ENCODE data around the gene GUCY2F.

DNA sequence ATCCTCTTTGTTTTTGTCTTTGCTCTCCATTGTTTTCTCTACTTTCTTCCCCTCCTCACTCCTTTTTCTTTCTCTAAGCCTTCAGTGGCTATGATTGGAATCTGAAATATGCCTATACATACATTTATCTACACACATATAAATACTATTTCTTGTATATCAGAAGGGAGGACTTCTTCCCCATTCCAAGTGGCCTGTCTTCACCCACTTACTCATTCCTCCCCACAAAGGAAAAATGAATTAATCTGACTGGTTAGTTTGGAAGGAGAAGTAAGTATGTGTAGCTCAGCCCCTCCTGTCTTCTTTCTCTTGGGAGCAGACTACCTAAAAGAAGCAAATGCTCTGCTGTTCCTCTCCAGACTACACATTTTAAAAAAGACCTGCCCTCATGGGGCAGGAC, 17.7 kb downstream of the GUCY2F start:
- no peak for TF ChIP-seq CTCF (optimal IDR thresholded peaks at IDR 0.05 in 1 of 3, IDR thresholded peaks at IDR 0.05 in 1 of 3, conservative IDR thresholded peaks at IDR 0.05 in 1 of 3; ENCODE audit: extremely low read depth in 1 of 3, insufficient read depth in 2 of 3, low read length in 3 of 3)
- no peak for TF ChIP-seq EZH2 (IDR thresholded peaks at IDR 0.05; ENCODE audit: low read length)

All from keratinocyte (primary cell).